ENCODE results near the gene AGPAT1.
"Not testable (repeated sequence)": the region's sequence is repeated elsewhere in the genome, so short reads cannot be mapped to it uniquely, and the experiment has no call there.

GRCh38 chr6:32186151-32186840 lies 10.4 kb upstream of the AGPAT1 start:
- not testable (repeated sequence) for TF ChIP-seq FLYWCH1 (CRISPR knock-in tag; IDR thresholded peaks at IDR 0.05); RBFOX2 (IDR thresholded peaks at IDR 0.05; ENCODE audit: low read depth, low read length); CBX1 (IDR thresholded peaks at IDR 0.05; ENCODE audit: low read depth); CTCF (CRISPR knock-in tag; IDR thresholded peaks at IDR 0.05); POLR2A (IDR thresholded peaks at IDR 0.05; ENCODE audit: insufficient read depth in 1 of 2, low read depth in 2 of 2, low read length in 2 of 2); ZNF747 (CRISPR knock-in tag; IDR thresholded peaks at IDR 0.05; ENCODE audit: borderline replicate concordance); ZSCAN29 (CRISPR knock-in tag; conservative IDR thresholded peaks at IDR 0.05); POLR2AphosphoS5 (IDR thresholded peaks at IDR 0.05; ENCODE audit: low read depth, low read length); ELF4 (CRISPR knock-in tag; IDR thresholded peaks at IDR 0.05; ENCODE audit: borderline replicate concordance); CHD4 (IDR thresholded peaks at IDR 0.05; ENCODE audit: borderline replicate concordance, low read length)
- TF ChIP-seq, protein P1, sequence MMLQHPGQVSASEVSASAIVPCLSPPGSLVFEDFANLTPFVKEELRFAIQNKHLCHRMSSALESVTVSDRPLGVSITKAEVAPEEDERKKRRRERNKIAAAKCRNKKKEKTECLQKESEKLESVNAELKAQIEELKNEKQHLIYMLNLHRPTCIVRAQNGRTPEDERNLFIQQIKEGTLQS (CRISPR knock-in tag; IDR thresholded peaks at IDR 0.05) = not testable (repeated sequence)
